ENCODE measurements around the gene DNAH3.
"Not testable (repeated sequence)": the region's sequence is repeated elsewhere in the genome, so short reads cannot be mapped to it uniquely, and the experiment has no call there.

- TF ChIP-seq CTCF, POLR2A (IDR thresholded peaks at IDR 0.05): not testable (repeated sequence)
Measured at GRCh38 chr16:21152160-21153030, 1.7 kb upstream of the DNAH3 start.
